ENCODE results near the gene BRAF. TPM values are rescaled to one million over a fixed set of nuclear protein-coding genes. Genes with fewer than 3 reads are reported as not detected.
A peak's percentile ranks its signal among the peaks of the same experiment; 100 is the strongest.
"Not testable (repeated sequence)": the region's sequence is repeated elsewhere in the genome, so short reads cannot be mapped to it uniquely, and the experiment has no call there.

The BRAF gene
- total and polyA plus RNA-seq, 2 experiments from 2014 or later = 15.5 to 34.8 TPM

GRCh38 chr7:140761375-140761774 lies 163.4 kb downstream of the BRAF start:
- not testable (repeated sequence) for H3K4me1 ChIP-seq (ENCODE audit: low read depth); H3K36me3 ChIP-seq; H3K27ac ChIP-seq; H3K27me3 ChIP-seq; H3K9me3 ChIP-seq (ENCODE audit: low read depth); H3K4me3 ChIP-seq; DNase-seq (ENCODE audit: low read depth in 1 of 2, low spot score in 1 of 2)

- H3K4me3 ChIP-seq = no peak overlapping the region
- DNase-seq (ENCODE audit: low read depth in 1 of 2, low spot score in 1 of 2) = no peak
- H3K9me3 ChIP-seq (ENCODE audit: low read depth) = no peaks in the 10 kb centered on the region
- H3K27me3 ChIP-seq = no peaks in the 10 kb centered on the region
- peaks cover 23% of the 10 kb centered on the region for H3K36me3 ChIP-seq
- TF ChIP-seq CTCF (IDR thresholded peaks at IDR 0.05; ENCODE audit: low read depth, low read length) = no peak
- H3K27ac ChIP-seq = no peak overlapping the region
- no peaks in the 10 kb centered on the region for H3K4me1 ChIP-seq (ENCODE audit: low read depth)
These were observed 170.2 kb downstream of the BRAF start for GRCh38 chr7:140754506-140754905.

DNA sequence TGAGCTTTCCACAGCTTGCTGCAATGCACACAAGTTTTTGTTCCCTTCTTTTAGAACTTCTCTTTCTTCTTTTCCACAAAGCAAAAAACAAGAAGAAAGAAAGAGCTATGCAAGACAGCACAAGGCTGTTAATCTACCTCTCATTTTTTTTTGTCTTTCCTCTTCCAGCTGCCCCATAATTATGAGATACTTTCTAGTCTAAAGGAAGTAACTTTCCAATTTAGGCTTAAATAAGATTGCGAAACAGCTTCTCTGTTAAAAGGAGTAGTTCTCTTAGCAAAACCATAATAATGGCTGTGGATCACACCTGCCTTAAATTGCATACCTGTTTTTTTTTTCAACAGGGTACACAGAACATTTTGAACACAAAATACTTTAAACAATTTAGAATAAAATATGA lies 172.2 kb downstream of the BRAF start:
- H3K27ac ChIP-seq = no peak overlapping the region
- no peak overlapping the region for H3K4me3 ChIP-seq

DNA sequence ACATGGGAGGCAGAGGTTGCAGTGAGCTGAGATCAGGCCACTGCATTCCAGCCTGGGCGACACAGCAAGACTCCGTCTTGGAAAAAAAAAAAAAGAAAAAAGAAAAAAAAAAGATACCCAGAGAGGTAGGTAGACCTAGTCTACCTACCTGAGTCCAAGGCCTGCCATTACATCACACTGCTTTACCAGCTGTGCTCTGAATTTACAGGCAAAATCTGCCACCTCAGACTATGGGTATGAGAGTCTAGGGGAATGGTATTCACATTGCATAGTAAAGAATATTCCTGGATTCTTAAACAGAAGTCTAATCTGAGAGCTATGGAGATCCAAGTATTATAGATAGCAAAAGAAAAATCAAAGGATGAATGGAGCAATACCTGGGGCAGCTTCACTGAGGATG lies 178.0 kb downstream of the BRAF start:
- Histone ChIP-seq H3K27ac (no peak overlapping the region), H3K4me1 (ENCODE audit: low read depth) (no peaks in the 10 kb centered on the region), H3K36me3 (peaks cover 21% of the 10 kb centered on the region), H3K4me3 (no peak overlapping the region), H3K27me3 (no peaks in the 10 kb centered on the region), H3K9me3 (ENCODE audit: low read depth) (no peaks in the 10 kb centered on the region)
- DNase-seq (ENCODE audit: low read depth in 1 of 2, low spot score in 1 of 2) = no peak
- no peak for TF ChIP-seq CTCF (IDR thresholded peaks at IDR 0.05; ENCODE audit: low read depth, low read length)

More for the DNA sequence above, 172.2 kb downstream of the BRAF start:
- H3K27me3 ChIP-seq = no peaks in the 10 kb centered on the region
- H3K4me1 ChIP-seq (ENCODE audit: low read depth) = no peaks in the 10 kb centered on the region
- peaks cover 33% of the 10 kb centered on the region for H3K36me3 ChIP-seq
- H3K9me3 ChIP-seq (ENCODE audit: low read depth) = no peaks in the 10 kb centered on the region
- no peak for TF ChIP-seq CTCF (IDR thresholded peaks at IDR 0.05; ENCODE audit: low read depth, low read length)
- DNase-seq (ENCODE audit: low read depth in 1 of 2, low spot score in 1 of 2) = no peak

GRCh38 chr7:140745266-140746058 lies 179.3 kb downstream of the BRAF start:
- Histone ChIP-seq H3K4me1 (ENCODE audit: low read depth) (no peaks in the 10 kb centered on the region), H3K9me3 (ENCODE audit: low read depth) (no peaks in the 10 kb centered on the region), H3K27ac (no peak overlapping the region), H3K27me3 (no peaks in the 10 kb centered on the region), H3K4me3 (no peak overlapping the region), H3K36me3 (peaks cover 16% of the 10 kb centered on the region)
- TF ChIP-seq CTCF (IDR thresholded peaks at IDR 0.05; ENCODE audit: low read depth, low read length) = no peak
- no peak for DNase-seq (ENCODE audit: low read depth in 1 of 2, low spot score in 1 of 2)

- TF ChIP-seq CTCF (IDR thresholded peaks at IDR 0.05; ENCODE audit: low read depth, low read length) = no peak
- H3K9me3 ChIP-seq (ENCODE audit: low read depth) = no peaks in the 10 kb centered on the region
These were observed 180.7 kb downstream of the BRAF start for GRCh38 chr7:140744005-140744404.

GRCh38 chr7:140743255-140743654 lies 181.5 kb downstream of the BRAF start:
- not testable (repeated sequence) for H3K27ac ChIP-seq; H3K4me1 ChIP-seq (ENCODE audit: low read depth); DNase-seq (ENCODE audit: low read depth in 1 of 2, low spot score in 1 of 2); H3K27me3 ChIP-seq; H3K4me3 ChIP-seq; H3K9me3 ChIP-seq (ENCODE audit: low read depth)
- H3K36me3 ChIP-seq = peaks cover 18% of the 10 kb centered on the region

More at GRCh38 chr7:140744005-140744404, 180.7 kb downstream of the BRAF start:
- peak overlapping the region; percentile 34 for H3K27ac ChIP-seq
- H3K4me3 ChIP-seq = no peak overlapping the region
- no peaks in the 10 kb centered on the region for H3K4me1 ChIP-seq (ENCODE audit: low read depth)
- H3K36me3 ChIP-seq = peaks cover 16% of the 10 kb centered on the region
- no peaks in the 10 kb centered on the region for H3K27me3 ChIP-seq
- no peak for DNase-seq (ENCODE audit: low read depth in 1 of 2, low spot score in 1 of 2)
